Osteocyte (in vitro differentiated cells): ENCODE measurements around the gene C1QTNF5. TPM values are rescaled to one million over a fixed set of nuclear protein-coding genes. Genes with fewer than 3 reads are reported as not detected.

ENCODE experiments used
- DNase-seq: peaks from one replicate; pipeline ENCODE4 v3.0.0; 2021; ENCODE audit warnings: mixed read lengths; ENCODE audit not compliant: unreplicated experiment; ENCODE audit errors: extremely low spot score
- H3K27ac Mint-ChIP-seq: one replicate; pipeline ENCODE4 v1.8.0; 2021; ENCODE audit warnings: mild to moderate bottlenecking, mixed read lengths; ENCODE audit not compliant: unreplicated experiment
- H3K27me3 Mint-ChIP-seq: one replicate; pipeline ENCODE4 v1.8.0; 2021; ENCODE audit warnings: mixed read lengths; ENCODE audit not compliant: unreplicated experiment
- H3K36me3 Mint-ChIP-seq: one replicate; pipeline ENCODE4 v1.8.0; 2021; ENCODE audit warnings: mixed read lengths; ENCODE audit not compliant: unreplicated experiment
- H3K4me1 Mint-ChIP-seq: one replicate; pipeline ENCODE4 v1.8.0; 2021; ENCODE audit warnings: mixed read lengths; ENCODE audit not compliant: unreplicated experiment
- H3K4me3 Mint-ChIP-seq: one replicate; pipeline ENCODE4 v1.8.0; 2021; ENCODE audit warnings: mild to moderate bottlenecking, moderate library complexity, mixed read lengths; ENCODE audit not compliant: unreplicated experiment
- H3K9me3 Mint-ChIP-seq: one replicate; pipeline ENCODE4 v1.8.0; 2021; ENCODE audit warnings: mixed read lengths; ENCODE audit not compliant: unreplicated experiment
- total RNA-seq: library from RNA; stranded (reverse); gene quantifications from 2 replicates; pipeline ENCODE4 v1.2.1, GENCODE V29; 2021
- TF ChIP-seq, protein P1 (sequence below): fragments of 200-600 bp; sonication (generic); IDR thresholded peaks from 2 replicates; pipeline ENCODE4 v1.5.0; 2021; ENCODE audit warnings: antibody characterized with exemption, mild to moderate bottlenecking, moderate library complexity

Gene C1QTNF5
- total RNA-seq, 1 donor from 2014 or later = 8.4 TPM

DNA sequence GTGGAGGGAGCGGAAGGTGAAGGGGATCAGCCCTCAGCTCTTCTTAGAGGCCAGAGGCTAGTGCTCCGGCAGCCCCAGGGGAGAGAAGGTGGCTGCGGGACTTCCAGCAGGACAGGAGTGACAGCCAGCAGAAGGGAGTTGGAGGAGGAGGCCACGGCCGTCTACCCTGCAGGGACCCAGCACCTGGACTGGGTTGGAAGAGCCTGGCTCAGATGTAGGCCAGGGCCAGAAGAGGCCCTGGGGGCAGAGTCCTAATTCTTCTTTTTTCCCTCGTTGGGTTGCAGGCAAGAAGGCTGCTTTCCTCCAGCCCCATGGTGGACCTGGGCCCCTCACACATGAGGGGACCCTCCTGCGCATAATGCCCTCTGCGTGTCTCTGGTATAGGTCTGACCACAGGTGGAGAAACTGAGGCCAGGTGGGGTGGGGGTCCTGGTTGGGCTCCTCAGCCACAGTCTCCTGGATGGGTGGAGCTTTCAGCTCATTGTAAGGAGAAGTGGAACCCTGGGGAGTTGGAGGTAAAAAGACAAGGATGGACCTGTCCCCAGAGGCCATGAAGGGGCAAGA, 21.5 kb downstream of the C1QTNF5 start:
- Mint-ChIP-seq H3K4me3 (peak overlapping the region; percentile 52), H3K27me3 (no peaks in the 10 kb centered on the region), H3K4me1 (peaks cover 50% of the 10 kb centered on the region), H3K36me3 (peaks cover 2% of the 10 kb centered on the region), H3K9me3 (no peaks in the 10 kb centered on the region), H3K27ac (peak overlapping the region; percentile 92)
- DNase-seq = no peak
- TF ChIP-seq, protein P1, sequence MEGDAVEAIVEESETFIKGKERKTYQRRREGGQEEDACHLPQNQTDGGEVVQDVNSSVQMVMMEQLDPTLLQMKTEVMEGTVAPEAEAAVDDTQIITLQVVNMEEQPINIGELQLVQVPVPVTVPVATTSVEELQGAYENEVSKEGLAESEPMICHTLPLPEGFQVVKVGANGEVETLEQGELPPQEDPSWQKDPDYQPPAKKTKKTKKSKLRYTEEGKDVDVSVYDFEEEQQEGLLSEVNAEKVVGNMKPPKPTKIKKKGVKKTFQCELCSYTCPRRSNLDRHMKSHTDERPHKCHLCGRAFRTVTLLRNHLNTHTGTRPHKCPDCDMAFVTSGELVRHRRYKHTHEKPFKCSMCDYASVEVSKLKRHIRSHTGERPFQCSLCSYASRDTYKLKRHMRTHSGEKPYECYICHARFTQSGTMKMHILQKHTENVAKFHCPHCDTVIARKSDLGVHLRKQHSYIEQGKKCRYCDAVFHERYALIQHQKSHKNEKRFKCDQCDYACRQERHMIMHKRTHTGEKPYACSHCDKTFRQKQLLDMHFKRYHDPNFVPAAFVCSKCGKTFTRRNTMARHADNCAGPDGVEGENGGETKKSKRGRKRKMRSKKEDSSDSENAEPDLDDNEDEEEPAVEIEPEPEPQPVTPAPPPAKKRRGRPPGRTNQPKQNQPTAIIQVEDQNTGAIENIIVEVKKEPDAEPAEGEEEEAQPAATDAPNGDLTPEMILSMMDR = no peak

DNA sequence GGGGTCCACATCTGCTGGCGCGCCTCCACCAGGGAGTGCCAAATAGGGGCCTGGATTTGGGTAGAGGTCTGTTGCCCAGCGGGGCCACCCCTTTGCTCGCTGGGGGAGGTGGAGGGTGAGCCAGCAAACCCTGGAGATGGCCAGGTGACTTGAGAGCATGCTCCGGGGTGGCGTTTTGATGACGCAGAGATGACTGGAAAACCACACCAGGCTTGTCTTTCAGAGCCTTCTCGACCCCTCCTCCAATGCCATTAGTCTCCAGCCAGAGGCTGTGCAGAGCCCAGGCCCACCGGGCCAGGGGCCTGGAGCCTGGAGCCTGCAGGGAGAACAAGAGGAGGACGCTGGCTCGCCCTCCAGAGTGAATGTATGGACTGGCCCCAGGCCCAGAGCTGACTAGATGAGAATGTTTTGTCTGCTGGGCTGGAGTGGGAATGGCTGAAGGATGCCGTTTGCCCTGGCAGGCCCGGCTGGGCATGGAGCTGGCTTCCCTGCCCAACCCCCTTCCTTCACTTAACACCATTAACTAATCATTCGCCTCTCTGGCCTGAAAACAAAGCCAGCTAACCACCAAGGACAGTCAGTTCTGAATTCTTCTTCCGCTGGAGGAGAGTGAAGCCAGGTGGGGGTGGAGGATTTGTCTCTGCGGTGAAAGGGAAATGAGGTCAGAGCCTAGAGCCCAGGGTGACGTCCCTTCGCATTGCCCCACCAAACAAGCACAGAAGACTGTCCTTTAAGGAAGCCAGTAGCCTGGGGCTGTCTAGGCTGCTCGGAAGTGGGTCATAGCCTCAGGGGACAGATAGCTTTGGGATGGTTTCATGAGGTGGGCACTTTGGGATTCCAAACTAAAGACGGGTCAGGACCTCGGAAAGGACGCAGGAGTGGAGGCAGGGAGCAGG, 22.2 kb downstream of the C1QTNF5 start:
- Mint-ChIP-seq H3K27me3 (no peaks in the 10 kb centered on the region), H3K27ac (peak overlapping the region; percentile 83), H3K9me3 (no peaks in the 10 kb centered on the region), H3K4me3 (peak overlapping the region; percentile 4), H3K36me3 (peaks cover 5% of the 10 kb centered on the region), H3K4me1 (peaks cover 48% of the 10 kb centered on the region)
- TF ChIP-seq, protein P1 = no peak
- DNase-seq = no peak

GRCh38 chr11:119317592-119318239, 23.0 kb downstream of the C1QTNF5 start:
- Mint-ChIP-seq H3K27ac (peak overlapping the region; percentile 14), H3K9me3 (no peaks in the 10 kb centered on the region), H3K36me3 (peaks cover 5% of the 10 kb centered on the region), H3K27me3 (no peaks in the 10 kb centered on the region), H3K4me1 (peaks cover 48% of the 10 kb centered on the region), H3K4me3 (peak overlapping the region; percentile 14)
- TF ChIP-seq, protein P1 = no peak
- DNase-seq = no peak

DNA sequence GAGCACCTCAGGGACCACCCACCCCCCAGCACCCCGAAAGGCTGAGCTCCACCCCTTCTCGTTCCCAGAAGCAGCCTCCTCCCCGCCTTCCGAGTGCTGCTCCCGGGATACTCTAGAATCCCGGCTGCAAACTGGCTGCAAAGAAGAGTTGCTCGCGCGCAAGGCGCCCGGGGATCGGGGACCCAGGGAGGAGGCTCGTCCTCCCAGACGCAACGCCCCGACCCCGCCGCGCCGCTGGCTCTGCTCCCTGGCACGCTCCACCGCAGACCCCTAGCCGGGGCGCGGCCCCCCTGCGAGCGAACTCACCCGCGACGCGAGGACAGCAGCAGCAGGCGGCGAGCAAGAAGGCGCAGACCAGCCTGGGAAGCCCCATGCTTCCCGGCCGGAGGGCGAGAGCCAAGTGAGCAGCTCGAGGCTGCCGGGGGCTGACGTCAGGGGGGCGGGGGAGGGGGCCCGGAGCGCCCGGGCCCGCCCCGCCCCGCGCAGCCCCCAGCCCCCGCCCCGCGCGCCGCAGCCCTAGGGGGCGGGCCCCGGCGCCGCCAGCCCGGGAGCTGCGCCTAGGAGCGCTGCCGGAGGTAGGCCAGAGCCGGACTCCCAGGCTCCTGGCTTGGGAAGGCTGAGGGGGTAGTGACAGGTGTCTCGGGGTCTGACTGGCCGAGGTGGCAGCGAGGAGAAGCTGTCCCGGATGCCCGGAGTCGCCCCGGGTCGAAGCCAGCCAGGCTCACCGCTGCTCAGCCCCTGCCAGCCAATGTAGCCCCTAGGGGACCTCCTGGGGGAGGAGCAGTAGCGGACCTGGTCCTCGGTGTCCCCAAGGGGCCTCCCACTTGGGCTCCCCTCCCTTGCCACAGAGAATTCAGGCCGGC, 23.7 kb downstream of the C1QTNF5 start, which contains the start of gene MCAM:
TSS of gene MCAM (minus strand) at position 402 of the 863 bp plus-strand sequence. CDS start at position 373, 29 bp downstream.
- Mint-ChIP-seq H3K27me3 (no peaks in the 10 kb centered on the region), H3K9me3 (no peaks in the 10 kb centered on the region), H3K36me3 (peaks cover 8% of the 10 kb centered on the region), H3K27ac (peak within 1 kb of the TSS; percentile 74), H3K4me3 (peak within 1 kb of the TSS; percentile 75), H3K4me1 (peaks cover 48% of the 10 kb centered on the region)
- no peak for DNase-seq
- TF ChIP-seq, protein P1 = no peak
